22Rv1 (cell line): ENCODE measurements around the gene TDP2.
A peak's percentile ranks its signal among the peaks of the same experiment; 100 is the strongest.

Source experiments
- H3K27ac ChIP-seq: fragments of 450-650 bp; 2 replicates; pipeline ENCODE4 v1.5.1; 2017
- CTCF ChIP-seq: fragments of 450-650 bp; IDR thresholded peaks from 2 replicates; pipeline ENCODE4 v1.5.1; 2017; ENCODE audit warnings: mild to moderate bottlenecking
- ZFX ChIP-seq: fragments of 450-650 bp; IDR thresholded peaks from 2 replicates; pipeline ENCODE4 v1.6.1; 2017; ENCODE audit warnings: antibody characterized with exemption, borderline replicate concordance

TDP2 gene

GRCh38 chr6:24603241-24603640 lies 63.5 kb downstream of the TDP2 start:
- TF ChIP-seq CTCF (no peak), ZFX (no peak)
- H3K27ac ChIP-seq, result no peak overlapping the region

- TF ChIP-seq ZFX, result no peak
- TF ChIP-seq CTCF, result peak; percentile 56
- no peak overlapping the region for H3K27ac ChIP-seq
Observed at GRCh38 chr6:24600903-24601302, 65.8 kb downstream of the TDP2 start.
